Stimulated activated CD8-positive, alpha-beta memory T cell treated with anti-CD3 and anti-CD28 coated beads, Interleukin-7, amount 100 ng/mL, for 48 hours (primary cell): ENCODE results near the gene ZNF662.
"Not testable (repeated sequence)": the region's sequence is repeated elsewhere in the genome, so short reads cannot be mapped to it uniquely, and the experiment has no call there.

Source experiments
- DNase-seq, 2 donors: peaks; one replicate each; pipeline ENCODE4 v3.0.0-alpha.2; 2020; ENCODE audit warnings: low read depth in 1 of 2; ENCODE audit errors: extremely low read depth in 1 of 2

The ZNF662 gene

DNA sequence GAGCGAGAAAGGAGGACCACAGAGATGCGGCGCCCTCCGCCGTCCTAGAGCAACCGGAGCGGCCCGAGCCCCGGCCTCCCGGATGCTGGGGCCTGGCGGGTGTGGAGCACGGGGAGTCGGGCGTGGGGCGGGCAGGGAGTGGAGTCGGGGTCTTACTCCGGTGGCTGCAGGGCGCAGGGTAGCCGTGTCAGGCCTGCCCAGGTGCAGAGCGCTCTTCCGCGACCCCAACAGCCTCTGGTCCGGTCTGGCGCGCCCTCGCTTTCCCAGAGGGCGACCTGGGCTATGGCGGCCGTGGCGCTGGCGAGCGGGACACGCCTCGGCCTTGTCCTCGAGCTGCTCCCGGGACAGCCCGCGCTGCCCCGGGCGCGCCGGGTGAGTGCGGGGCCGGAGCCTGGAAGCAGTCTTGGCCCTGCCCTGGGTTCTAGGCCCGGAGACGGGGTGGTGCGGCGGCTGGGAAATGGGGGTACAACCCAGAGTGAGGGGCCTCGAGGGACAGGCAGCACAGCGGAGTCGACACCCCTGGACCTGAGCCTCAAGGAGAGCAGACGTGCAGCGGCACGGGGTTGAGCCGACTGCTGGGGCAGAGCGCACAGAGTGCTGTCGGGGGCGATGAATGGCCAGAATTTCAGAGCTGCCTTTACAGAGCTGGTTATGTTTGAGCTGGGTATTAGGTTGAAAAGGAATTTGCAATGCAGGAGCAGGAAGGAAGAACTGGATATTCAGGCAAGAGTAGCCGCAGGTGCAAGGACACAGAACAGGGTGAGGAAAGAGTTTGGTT, at the start of gene ZNF662:
Gene ZNF662 (plus strand): TSS at position 73 of the 778 bp plus-strand sequence. CDS start 1,973 bp downstream, outside the sequence.
- no peak for DNase-seq

DNA sequence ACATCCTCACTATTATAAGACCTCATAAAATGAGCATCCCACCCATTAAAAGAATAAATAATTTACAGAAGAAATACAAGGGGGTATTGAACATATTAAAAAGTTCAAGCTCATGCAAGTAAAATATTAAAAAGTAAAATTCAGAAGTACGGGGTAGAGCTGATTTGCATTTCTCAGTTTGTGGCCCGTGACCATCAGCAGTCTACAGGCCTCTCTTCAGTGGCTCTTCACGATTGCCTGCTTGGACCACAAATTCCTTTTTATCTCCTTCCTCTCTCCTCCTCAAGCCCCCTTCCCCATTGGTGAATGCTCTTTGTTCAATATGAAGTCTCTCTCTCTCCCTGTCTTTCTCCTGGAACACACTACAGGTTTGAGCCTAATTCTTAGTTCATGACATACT, 49.4 kb upstream of the ZNF662 start:
- no peak for DNase-seq

DNA sequence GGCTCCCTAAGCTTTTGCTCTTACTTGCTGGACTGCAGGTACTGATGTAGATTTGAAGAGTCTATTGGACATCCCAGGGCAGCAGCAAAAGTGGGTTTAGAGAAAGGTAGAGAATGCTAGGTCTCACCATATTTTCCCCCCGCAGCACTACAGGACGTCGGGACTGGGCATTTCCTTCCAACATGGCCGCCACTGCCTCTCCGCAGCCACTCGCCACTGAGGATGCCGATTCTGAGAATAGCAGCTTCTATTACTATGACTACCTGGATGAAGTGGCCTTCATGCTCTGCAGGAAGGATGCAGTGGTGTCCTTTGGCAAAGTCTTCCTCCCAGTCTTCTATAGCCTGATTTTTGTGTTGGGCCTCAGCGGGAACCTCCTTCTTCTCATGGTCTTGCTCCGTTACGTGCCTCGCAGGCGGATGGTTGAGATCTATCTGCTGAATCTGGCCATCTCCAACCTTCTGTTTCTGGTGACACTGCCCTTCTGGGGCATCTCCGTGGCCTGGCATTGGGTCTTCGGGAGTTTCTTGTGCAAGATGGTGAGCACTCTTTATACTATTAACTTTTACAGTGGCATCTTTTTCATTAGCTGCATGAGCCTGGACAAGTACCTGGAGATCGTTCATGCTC, 41.5 kb upstream of the ZNF662 start:
- DNase-seq, result no peak

DNA sequence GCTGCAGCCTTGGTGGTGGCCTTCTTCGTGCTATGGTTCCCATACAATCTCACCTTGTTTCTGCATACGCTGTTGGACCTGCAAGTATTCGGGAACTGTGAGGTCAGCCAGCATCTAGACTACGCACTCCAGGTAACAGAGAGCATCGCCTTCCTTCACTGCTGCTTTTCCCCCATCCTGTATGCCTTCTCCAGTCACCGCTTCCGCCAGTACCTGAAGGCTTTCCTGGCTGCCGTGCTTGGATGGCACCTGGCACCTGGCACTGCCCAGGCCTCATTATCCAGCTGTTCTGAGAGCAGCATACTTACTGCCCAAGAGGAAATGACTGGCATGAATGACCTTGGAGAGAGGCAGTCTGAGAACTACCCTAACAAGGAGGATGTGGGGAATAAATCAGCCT, 40.7 kb upstream of the ZNF662 start:
- DNase-seq, result no peak

DNA sequence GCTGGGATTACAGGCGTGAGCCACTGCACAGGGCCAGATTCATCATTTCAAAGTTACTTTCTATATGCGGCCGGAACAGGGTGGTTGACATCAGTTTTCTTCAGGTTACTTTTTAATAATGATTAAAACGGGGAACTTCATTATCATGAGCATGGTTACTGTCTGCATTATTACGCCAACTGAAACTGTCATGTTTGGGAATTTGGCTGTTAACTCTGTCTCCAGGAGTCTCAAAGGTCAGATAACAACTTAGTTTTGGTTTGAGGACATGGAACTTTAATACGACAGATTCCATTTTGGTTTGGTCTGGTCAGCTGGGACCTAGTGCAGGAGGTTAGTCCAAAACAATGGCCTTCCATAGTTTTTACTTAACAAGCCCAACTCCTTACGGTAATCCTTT, 38.8 kb upstream of the ZNF662 start:
- no peak for DNase-seq

DNA sequence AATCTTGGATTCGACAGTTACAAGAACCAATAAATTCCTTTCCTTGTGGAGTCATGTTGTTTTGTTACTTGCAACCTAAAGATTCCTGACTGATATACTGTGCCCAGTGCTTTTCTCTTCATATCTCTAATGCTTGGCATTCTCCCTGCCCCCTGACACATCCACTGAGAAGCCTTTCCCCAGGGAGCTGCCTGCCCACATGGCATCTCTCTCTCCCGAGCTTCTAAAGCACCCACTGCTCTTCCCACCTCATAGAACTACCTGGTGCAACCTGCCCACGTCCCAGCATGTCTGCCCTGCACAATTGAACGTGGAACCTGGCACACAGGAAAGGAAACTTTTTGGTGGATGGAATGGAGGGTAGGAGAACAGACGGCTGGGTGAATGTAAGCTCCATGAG, 37.1 kb upstream of the ZNF662 start:
- DNase-seq, result no peak

DNA sequence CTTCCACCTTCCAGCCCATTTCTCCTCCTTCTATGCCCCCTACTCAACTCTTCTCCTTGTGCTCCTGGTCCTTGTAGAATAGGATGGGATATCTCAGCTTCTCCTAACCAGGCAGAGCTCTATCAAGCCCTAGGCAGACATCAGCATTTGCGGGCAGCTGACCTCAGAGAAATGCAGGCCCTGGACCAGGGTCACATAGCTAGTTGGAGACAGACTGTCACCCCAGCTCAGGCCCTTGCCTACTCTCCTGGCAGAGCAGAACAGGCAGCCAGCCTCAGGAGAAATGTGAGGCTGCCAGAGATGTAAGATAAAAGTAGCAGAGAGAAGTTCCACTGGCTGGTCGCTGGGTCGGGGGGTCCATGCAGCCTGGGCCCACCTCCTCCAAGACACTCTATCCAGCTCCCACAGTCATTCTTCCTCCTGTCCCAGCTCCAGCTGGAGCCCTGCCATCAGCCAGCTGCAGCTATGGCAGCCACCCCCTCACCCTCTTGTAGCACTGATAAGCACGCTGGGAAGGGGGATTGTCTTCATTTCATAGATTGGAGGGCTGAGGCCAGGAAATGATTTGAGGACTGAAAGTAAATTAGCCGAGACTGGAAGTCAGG, 34.2 kb upstream of the ZNF662 start:
- no peak for DNase-seq

DNA sequence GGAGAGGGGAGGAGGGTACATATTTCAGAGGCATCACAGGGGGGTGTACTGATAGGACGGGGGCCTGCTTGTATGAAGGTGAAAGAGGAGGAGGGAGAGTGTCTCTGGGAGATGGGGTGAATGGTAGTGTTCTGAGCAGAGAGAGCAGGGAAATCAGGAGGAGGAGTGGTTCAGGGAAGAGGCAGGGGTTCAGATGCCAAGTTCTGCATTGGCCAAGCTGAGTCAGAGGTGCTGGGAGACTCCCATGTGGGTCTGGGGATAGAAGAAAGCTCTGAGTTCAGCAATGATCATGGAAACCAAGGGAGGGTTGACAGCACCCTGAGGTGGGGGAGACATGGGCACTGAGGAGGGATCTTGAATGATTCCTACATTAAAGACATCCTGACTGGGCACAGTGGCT, 33.2 kb upstream of the ZNF662 start:
- no peak for DNase-seq

DNA sequence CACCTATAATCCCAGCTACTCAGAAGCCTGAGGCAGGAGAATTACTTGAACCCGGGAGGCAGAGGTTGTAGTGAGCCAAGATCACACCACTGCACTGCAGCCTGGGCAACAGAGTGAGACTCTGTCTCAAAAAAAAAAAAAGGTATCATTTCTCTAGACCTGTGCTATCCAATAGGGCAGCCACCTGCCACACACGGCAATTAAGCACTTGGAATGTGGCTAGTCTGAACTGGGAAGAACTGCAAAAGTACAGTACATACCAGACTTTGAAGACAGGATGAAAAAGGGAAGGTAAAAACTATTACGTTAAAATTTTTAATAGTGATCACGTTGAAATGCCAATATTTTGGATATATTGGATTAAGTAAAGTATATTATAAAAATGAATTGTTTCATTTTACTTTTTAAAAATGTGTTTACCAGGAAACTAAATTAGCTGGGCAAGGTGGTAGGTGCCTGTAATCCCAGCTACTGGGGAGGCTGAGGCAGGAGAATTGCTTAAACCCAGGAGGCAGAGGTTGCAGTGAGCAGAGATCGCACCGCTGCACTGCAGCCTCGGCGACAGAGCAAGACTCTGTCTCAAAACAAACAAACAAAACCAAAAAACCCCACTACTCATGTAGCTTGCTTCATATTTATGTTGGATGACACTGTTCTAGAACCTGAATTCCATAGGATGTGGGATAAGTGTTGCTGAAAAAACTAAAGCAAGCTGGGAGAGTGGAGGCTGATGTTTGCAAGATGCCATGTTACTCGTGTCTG, 32.5 kb upstream of the ZNF662 start:
- no peak for DNase-seq

DNA sequence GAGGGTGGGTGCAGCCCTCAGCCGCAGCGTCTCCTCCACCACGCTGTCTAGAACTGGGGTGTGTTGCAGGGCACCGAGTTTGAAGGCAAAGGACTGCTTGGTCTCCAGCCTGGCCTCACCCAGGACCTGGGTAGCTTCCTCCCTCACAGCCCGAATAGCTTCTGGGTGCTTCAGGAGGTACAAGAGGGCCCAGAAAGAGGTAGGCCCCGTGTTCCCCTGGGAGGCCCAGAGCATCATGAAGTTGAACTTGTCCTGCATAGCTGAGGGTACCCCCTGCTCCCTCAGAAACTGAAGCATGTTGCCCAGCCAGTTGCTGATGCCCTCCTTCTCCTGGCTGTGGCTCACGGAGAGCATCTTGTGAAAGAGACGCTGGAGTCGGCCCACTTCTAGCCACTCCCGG, 31.2 kb upstream of the ZNF662 start:
- DNase-seq, result no peak

DNA sequence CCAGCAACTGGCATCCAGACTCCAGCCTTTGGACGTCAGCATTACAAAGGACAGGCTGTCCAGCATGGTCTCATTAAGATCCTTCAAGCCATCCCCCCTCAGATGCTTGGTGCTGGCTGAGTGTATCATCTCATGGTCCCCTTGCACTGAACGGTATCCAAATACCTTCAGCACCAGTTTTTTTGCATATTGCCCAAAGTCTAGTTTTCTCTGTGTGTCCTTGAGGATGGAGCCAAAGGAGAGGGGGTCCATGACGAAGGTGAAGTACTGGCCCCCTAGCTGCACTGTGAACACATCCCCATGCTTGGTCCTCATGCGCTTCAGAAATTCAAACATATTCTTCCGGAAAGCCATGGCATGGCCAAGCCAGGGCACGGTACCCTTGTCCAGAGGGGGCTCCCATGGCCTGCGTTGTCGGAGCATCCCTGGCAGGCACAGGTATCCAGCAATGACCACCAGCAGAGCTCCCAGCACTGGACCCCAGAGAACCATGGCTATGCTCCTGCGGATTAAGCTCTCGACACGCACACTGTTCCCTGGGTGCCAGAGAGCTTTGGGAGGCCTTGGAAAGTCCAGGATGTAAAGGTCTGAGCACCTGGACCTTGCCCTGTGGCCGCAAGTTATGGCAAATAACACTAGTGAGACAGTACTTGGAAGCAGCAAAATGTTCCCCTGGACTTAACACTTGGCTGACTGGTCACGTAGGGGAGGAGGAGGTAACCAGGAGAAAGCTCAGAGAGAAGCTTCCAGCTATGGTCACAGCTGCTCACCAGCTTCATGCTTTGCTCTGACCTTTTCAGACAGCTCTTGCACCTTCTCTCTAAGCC, 30.4 kb upstream of the ZNF662 start, which contains the start of gene CYP8B1:
Gene CYP8B1 (minus strand): TSS at position 555 of the 827 bp plus-strand sequence. CDS start 63 bp downstream, at position 492.
- DNase-seq, result no peak

DNA sequence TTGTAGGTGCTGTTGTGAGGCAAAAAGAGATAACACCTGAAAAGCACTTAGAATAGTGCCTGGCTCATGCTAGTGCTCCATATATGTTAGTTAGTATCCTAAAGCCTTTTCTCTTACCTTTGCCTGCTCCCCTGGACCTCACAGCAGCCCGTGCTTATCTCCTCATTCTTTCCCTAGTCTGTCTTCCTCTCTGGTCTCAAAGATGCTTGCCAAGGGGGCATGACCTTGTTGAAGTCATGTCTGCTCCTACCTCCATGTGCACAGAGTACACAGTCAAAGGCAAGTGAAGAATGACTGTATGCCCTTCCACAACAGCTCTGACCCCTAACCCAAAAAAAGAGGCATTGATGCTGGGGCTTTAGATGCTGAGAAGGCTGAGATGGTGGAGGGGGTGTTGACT, 29.5 kb upstream of the ZNF662 start:
- DNase-seq, result no peak

DNA sequence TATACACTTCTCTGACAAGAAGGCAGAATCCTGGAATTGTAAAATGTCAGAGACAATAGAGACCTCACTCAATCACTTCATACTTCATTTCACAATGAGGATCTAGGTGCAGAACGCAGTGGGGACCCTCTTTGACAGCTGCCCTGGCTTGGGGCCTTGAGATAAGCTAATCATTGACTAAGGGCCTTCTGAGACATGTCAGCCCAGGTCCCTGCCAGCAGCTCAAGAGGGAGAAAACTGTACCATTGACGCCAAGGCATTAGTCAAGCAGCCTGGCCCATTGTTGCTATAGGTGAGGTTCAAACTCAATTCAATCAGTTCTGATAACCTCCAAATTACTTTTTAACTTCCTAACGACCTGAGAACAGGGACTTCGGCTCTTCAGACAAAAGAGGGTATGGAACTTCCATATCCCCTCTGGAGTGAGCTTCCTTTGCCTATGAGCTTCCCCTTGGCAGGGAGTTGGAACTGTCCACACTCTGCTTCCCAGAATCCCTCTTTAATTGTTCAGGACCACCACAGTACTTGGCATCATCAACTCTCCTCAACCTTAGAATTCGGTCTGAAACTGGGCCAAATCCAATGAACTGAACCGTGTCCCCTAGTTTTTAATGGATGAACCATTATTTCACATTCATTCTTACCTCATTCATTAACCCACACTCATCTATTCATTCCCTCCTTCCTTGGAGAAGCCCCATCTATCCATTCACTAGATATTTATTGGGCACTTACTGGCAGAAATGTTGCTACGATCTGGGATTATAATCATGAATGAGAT, 28.8 kb upstream of the ZNF662 start:
- no peak for DNase-seq

DNA sequence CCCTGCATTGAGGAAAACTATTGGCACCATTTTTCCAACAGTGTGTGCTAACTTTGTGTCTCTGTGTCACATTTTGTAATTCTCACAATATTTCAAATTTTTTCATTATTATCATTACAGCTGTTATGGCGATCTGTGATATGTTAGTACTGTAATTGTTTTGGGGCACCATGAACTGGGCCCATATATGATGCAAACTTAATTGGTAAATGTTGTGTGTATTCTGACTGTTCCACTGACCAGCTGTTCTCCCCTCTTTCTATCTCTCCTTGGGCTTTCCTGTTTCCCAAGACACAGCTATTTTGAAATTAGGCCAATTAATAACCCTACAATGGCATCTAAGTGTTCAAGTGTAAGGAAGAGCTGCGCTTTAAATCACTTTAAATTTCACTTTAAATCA, 28.1 kb upstream of the ZNF662 start:
- no peak for DNase-seq

DNA sequence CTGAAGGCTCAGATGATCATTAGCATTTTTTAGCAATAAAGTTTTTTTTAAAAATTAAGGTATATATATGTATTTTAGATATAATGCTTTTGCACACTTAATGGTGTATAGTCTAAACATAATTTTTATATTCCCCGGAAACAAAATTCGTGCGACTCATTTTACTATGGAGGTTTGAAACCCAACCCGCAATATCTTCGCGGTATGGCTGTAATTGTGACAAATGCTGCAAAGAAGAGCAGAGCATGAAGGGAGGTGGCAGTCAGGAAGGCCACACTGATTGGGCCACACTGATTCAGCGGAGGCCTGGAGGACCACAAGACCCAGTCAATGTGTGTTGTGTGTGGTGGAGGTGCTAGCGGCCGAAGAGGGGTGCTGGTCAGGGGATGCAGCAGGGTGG, 25.8 kb upstream of the ZNF662 start:
- DNase-seq, result no peak

DNA sequence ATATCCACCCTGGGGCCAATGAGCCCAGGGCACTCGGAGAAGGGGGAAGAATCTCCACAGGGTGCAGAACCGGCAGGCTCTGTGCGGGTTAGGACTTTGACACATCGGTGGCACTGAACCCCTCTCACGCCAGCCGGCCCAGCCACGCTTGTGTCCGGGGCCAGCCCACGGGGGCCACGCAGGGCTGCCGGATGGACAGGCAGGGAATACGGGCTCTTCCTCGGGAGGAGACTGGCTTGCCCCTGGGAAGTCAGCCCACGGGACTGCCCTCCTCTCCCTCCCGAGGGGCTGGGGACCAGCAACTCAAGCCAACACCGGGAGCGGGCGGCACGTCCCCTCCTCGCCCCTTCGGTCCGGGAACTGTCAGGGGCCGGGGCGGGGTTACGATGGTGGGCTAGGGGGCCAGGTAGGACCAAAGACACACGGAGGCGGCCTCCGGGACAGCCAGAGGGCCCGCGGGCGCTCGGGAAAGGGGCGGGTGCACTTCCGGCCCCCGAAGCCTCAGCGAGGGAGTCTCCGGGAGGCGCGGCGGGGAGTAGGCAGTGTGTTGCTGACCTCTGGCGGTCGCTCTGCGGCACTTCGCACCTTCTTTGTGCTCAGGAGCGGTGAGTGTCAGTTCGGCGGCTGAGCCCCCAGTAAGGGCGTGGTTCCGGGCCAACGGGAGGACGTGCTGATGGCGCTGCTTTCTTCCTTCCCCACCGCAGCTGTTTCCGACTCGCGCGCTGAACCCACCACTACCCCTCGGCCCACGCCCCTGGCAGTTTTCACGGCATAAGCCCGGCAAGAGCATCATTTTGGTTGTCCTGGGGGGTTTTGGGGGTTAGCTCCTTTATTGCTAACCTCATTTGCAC, 25.1 kb upstream of the ZNF662 start:
- peak; percentile 73 to 83 for DNase-seq

DNA sequence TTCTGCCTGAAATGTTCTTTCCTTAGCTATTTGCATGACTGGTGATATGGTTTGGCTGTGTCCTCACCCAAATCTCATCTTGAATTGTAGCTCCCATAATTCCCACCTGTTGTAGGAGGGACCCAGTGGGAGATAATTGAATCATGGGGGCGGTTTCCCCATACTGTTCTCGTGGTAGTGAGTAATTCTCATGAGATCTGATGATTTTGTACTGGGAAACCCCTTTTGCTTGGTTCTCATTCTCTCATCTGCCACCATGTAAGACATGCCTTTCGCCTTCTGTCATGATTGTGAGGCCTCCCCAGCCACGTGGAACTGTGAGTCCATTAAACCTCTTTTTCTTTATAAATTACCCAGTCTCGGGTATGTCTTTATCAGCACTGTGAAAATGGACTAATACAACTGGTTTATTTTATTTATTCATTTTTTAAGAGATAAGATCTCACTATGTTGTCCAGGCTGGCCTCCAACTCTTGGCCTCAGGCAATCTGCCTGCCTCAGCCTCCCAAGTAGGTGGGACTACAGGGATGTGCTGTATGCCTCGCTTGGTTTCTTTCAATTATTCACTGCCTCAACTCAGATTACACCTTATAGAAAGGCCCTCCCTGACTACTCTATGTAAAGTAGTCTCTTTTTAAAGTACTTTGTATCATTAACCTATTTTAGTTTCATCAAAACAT, 22.6 kb upstream of the ZNF662 start:
- not testable (repeated sequence) for DNase-seq

DNA sequence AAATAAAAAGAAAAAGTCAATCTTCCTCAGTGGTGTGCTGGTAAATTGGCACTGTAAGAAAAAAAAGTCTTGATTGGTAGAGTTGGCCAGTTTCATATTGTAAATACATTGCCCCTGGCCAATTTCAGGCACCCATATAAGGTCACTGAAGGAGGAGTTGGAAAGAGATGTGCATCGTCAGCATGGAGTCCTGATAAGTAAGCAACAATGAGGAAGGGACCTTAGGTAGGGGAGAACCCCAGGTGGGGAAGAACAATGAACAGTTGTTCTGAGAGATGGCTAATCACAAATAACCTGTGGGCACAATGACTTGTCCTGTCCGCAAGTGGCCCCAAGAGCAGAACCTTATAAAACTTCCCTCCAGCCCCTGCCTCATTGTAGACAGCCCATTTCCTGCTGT, 21.6 kb upstream of the ZNF662 start:
- DNase-seq, result no peak
